ENCODE measurements around the gene PHTF2. TPM values are rescaled to one million over a fixed set of nuclear protein-coding genes. Genes with fewer than 3 reads are reported as not detected.
A peak's percentile ranks its signal among the peaks of the same experiment; 100 is the strongest.

PHTF2 gene
- total RNA-seq, 2 donors from 2014 or later, result 39.4 to 45.9 TPM

DNA sequence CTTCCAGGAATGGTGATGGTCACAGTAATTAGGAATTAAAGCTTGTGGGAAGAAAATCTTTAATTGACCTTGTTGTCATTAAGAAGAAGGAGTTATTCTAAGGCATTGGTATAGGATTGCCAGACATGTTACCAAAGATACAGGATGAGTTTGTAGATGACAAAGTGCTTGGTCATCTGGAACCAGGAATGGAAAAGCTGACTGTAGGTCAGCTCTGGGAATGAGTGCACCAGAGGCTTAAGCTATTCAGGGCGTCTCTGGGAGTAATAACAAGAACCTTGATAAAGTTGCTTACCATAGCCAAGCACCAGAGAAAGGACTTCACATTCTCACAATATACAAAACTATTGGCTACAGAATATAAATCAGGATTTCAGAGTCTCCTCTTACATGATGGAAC lies 89.0 kb downstream of the PHTF2 start:
- Histone ChIP-seq H3K4me1 (ENCODE audit: control insufficient read depth in 1 of 2, low read depth in 2 of 2) (peaks cover 8 to 12% of the 10 kb centered on the region in 2 donors), H3K36me3 (no peaks in the 10 kb centered on the region), H3K4me3 (no peak overlapping the region), H3K9me3 (no peaks in the 10 kb centered on the region), H3K27me3 (replicated peaks; ENCODE audit: insufficient read depth) (no peaks in the 10 kb centered on the region), H3K27ac (peak overlapping the region in 1 of 2 donors; percentile 23)
- DNase-seq (ENCODE audit: low spot score) (no peak), ATAC-seq (ENCODE audit: insufficient number of reproducible peaks, low FRiP score, low read depth) (peak; percentile 50)
- TF ChIP-seq, protein P1, sequence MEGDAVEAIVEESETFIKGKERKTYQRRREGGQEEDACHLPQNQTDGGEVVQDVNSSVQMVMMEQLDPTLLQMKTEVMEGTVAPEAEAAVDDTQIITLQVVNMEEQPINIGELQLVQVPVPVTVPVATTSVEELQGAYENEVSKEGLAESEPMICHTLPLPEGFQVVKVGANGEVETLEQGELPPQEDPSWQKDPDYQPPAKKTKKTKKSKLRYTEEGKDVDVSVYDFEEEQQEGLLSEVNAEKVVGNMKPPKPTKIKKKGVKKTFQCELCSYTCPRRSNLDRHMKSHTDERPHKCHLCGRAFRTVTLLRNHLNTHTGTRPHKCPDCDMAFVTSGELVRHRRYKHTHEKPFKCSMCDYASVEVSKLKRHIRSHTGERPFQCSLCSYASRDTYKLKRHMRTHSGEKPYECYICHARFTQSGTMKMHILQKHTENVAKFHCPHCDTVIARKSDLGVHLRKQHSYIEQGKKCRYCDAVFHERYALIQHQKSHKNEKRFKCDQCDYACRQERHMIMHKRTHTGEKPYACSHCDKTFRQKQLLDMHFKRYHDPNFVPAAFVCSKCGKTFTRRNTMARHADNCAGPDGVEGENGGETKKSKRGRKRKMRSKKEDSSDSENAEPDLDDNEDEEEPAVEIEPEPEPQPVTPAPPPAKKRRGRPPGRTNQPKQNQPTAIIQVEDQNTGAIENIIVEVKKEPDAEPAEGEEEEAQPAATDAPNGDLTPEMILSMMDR (IDR thresholded peaks at IDR 0.05), result no peak

DNA sequence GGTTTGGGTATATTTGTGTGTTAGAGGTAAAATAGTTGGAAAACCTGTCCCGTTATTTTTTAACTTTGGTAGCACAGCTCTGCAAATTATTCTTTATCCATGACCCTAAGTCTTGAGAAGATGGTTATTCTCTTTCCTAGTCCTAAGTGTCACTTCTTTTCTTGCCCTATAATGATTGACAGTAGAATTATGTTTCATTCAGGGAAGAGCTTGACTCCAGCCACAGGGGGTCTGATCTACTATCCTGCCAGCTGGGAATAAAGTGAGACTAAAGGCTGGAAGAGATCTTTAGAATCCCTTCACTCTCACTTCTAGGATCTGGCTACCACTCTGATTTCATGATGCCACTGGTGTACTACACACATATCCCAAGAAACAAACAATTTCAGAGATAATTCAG lies 90.4 kb downstream of the PHTF2 start:
- H3K27me3 ChIP-seq (replicated peaks; ENCODE audit: insufficient read depth), result no peaks in the 10 kb centered on the region
- H3K36me3 ChIP-seq, result no peaks in the 10 kb centered on the region
- DNase-seq (ENCODE audit: low spot score) (no peak), ATAC-seq (ENCODE audit: insufficient number of reproducible peaks, low FRiP score, low read depth) (no peak)
- no peak overlapping the region for H3K4me3 ChIP-seq
- peaks cover 8 to 12% of the 10 kb centered on the region in 2 donors for H3K4me1 ChIP-seq (ENCODE audit: control insufficient read depth in 1 of 2, low read depth in 2 of 2)
- TF ChIP-seq, protein P1 (IDR thresholded peaks at IDR 0.05), result no peak
- H3K9me3 ChIP-seq, result no peaks in the 10 kb centered on the region
- H3K27ac ChIP-seq, result no peak overlapping the region

DNA sequence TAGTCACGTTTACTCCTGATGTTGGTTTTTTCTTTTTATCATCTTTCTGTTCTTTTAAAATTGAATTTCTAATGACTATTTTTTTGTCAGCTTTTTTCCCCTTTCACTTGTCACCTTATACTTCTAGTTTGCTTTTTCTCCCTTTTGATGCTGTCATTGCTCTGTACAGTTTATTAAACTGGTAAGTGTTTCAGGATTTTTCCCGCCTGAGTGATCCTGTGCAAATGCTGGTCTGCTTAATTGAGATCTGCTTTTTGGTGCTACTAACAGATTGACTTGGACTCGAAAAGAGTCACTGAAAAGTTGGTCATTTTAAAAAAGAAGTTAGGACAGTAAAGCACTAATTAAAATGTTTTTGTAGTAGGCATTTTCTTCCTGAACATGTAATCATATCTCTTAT lies 95.2 kb downstream of the PHTF2 start:
- Histone ChIP-seq H3K4me1 (ENCODE audit: control insufficient read depth in 1 of 2, low read depth in 2 of 2) (no peaks in the 10 kb centered on the region), H3K4me3 (no peak overlapping the region), H3K36me3 (no peaks in the 10 kb centered on the region), H3K27ac (no peak overlapping the region), H3K9me3 (no peaks in the 10 kb centered on the region), H3K27me3 (replicated peaks; ENCODE audit: insufficient read depth) (no peaks in the 10 kb centered on the region)
- no peak for ATAC-seq (ENCODE audit: insufficient number of reproducible peaks, low FRiP score, low read depth)
- TF ChIP-seq, protein P1 (IDR thresholded peaks at IDR 0.05), result no peak
- no peak for DNase-seq (ENCODE audit: low spot score)

DNA sequence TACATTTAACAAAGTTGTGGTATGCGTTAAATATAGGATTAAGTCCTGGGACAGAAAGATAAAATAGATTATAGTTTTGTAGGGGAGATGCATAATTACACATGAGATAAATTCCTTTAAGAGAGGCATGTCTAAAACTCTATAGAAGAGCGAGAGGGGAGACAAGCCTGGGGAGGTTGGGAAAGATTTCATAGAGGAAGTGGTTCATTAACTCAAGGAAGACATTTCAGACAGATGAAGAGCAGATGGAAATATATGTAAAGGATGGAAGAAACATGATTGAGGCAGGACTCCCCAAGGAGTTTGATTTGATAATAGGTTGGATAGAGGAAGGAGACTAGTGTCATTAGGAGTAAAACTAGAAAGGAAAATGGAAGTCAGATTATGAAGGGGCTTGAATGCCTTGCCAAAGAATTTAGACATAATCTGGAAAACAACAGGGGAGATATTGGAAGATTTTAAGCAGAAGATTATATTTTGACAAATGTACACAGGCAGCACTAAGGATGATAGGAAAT lies 96.1 kb downstream of the PHTF2 start:
- TF ChIP-seq, protein P1 (IDR thresholded peaks at IDR 0.05), result no peak
- DNase-seq (ENCODE audit: low spot score) (no peak), ATAC-seq (ENCODE audit: insufficient number of reproducible peaks, low FRiP score, low read depth) (no peak)
- no peaks in the 10 kb centered on the region for H3K36me3 ChIP-seq
- H3K27ac ChIP-seq, result no peak overlapping the region
- no peak overlapping the region for H3K4me3 ChIP-seq
- H3K4me1 ChIP-seq (ENCODE audit: control insufficient read depth in 1 of 2, low read depth in 2 of 2), result no peaks in the 10 kb centered on the region
- no peaks in the 10 kb centered on the region for H3K9me3 ChIP-seq
- no peaks in the 10 kb centered on the region for H3K27me3 ChIP-seq (replicated peaks; ENCODE audit: insufficient read depth)

DNA sequence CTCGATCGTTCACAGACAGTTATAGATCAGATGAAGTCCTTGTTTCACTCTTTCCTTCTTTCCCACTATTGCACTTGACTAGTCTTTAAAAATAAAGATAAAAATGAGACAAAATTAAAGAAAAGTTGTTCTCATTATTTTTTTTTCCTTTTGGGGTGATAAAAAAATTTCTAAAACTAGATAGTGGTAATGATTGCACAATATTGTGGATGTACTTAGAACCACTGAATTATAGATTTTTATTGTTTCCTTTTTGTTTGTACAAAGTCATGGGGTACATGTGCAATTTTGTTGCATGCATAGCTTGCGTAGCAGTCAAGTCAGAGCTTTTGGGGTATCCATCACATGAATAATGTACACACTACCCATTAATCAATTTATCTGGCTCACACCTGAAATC lies 97.3 kb downstream of the PHTF2 start:
- Histone ChIP-seq H3K4me1 (ENCODE audit: control insufficient read depth in 1 of 2, low read depth in 2 of 2) (no peaks in the 10 kb centered on the region), H3K36me3 (no peaks in the 10 kb centered on the region), H3K27ac (no peak overlapping the region), H3K9me3 (no peaks in the 10 kb centered on the region), H3K4me3 (no peak overlapping the region), H3K27me3 (replicated peaks; ENCODE audit: insufficient read depth) (no peaks in the 10 kb centered on the region)
- no peak for ATAC-seq (ENCODE audit: insufficient number of reproducible peaks, low FRiP score, low read depth)
- DNase-seq (ENCODE audit: low spot score), result no peak
- TF ChIP-seq, protein P1 (IDR thresholded peaks at IDR 0.05), result no peak
